Peyer's patch (tissue), 4 donors: ENCODE results near the gene TOE1.

Source experiments
- CTCF ChIP-seq, 6 experiments: fragments of 450-650 bp in 4 of 6; fragments of 200-600 bp in 2 of 6; sonication (generic) in 1 of 6; IDR thresholded peaks; one replicate each; pipeline ENCODE4 v1.5.1; 2017 to 2019; ENCODE audit warnings: antibody characterized with exemption in 6 of 6, mild to moderate bottlenecking in 3 of 6, moderate library complexity in 1 of 6
- POLR2A ChIP-seq, 2 donors: fragments of 450-650 bp; IDR thresholded peaks; one replicate each; pipeline ENCODE4 v1.5.1; 2017; ENCODE audit warnings: antibody characterized with exemption in 2 of 2, mild to moderate bottlenecking in 2 of 2, moderate library complexity in 2 of 2

GRCh38 chr1:45375104-45376090 lies 35.4 kb downstream of the TOE1 start:
- no peak for TF ChIP-seq POLR2A (IDR thresholded peaks at IDR 0.05)
- no peak for TF ChIP-seq CTCF (IDR thresholded peaks at IDR 0.05)
